Esophagus squamous epithelium (tissue), 4 donors: ENCODE results near the gene STON2.

Experiments used
- CTCF ChIP-seq, 6 experiments: fragments of 450-650 bp in 4 of 6; fragments of 200-600 bp in 2 of 6; sonication (generic) in 2 of 6; IDR thresholded peaks; one replicate each; pipeline ENCODE4 v1.5.1; 2016 to 2019; ENCODE audit warnings: antibody characterized with exemption in 6 of 6, mild to moderate bottlenecking in 4 of 6, moderate library complexity in 4 of 6
- POLR2A ChIP-seq, 4 donors: fragments of 450-650 bp; IDR thresholded peaks; one replicate each; pipeline ENCODE4 v1.6.1; 2017; ENCODE audit warnings: antibody characterized with exemption in 4 of 4, mild to moderate bottlenecking in 4 of 4, moderate library complexity in 3 of 4

- no peak for TF ChIP-seq CTCF (IDR thresholded peaks at IDR 0.05)
- TF ChIP-seq POLR2A (IDR thresholded peaks at IDR 0.05), result no peak
Observed at GRCh38 chr14:81449576-81449975, 49.5 kb upstream of the STON2 start.
